ENCODE results near the gene MAFF.
A peak's percentile ranks its signal among the peaks of the same experiment; 100 is the strongest.

MAFF gene

DNA sequence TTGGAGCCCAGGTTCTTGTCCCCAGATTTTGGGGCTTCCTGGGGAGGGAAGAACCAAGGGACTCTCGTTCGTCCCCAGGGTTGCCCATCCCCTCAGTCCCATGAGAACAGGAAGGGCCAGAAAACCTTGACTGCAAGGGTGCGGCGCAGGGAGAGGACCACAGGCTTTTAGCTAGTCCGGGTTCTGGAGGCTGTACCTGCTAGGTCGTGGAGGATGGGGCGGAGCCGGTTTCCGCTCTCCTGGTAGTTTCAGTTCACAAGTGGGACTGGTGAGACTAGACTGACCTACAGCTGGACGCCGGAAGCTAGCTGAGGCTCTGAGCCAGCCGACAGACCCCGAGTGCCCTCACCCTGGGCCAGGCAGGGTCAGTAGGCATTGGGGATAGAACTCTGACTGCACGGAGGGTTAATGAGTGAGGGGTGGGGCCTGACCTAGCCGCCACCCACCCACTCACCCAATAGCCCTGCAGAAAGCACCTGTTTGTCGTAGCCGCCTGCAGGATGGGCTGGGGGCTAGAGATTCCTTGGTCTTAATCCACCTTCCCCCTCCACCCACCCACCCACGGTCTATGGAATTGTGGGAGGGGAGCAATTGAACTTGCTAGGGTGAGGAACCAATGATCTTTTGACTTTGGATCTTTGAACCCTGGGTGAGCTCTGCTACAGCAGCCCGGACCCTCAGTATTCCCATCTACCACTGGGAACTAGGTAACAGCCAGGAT is 1.5 kb downstream of the MAFF start:
- H3K9me3 ChIP-seq = no peaks in the 10 kb centered on the region
- no peaks in the 10 kb centered on the region for H3K36me3 ChIP-seq
- no peak for TF ChIP-seq CTCF (IDR thresholded peaks at IDR 0.05)
- peak overlapping the region; percentile 88 to 93 for H3K4me3 ChIP-seq (ENCODE audit: low read depth in 1 of 2, low read length in 1 of 2)
- H3K27me3 ChIP-seq = peaks cover 26% of the 10 kb centered on the region
- peaks cover 12 to 25% of the 10 kb centered on the region in 2 experiments for H3K4me1 ChIP-seq (ENCODE audit: control insufficient read depth in 1 of 2, insufficient read depth in 1 of 2, low read depth in 1 of 2, low read length in 1 of 2)
- peak overlapping the region; percentile 92 for H3K27ac ChIP-seq

DNA sequence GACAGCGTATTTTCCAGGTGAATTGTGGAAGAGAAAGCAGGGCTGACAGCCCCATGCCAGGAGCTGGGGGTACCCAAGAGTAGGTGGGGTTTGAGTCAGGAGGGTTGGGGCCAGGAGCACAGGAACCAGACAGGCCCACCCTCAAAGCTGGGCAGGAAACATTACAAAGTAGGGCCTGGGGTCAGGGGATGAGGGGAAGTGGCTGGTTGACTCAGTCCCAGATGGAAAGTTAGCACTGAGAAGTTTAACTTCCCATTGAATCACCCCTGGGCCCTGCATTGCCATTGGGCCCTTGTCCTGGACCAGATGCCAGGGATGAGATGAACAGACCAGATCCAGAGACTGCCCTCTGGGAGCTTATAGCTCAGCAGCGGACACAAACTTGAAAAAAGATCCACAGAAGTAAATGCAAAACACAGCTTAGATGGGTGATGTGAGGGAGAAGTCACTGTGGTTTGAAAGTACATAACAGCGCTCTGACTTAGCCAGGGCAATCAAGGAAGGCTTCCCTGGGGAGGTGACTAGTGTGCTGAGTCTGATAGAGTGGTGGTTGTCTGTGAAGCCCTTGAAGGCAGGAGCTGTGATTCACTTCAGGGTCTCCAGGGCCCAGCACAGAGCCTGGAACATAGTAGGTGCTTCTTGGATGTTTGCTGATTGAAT is 2.2 kb downstream of the MAFF start:
- Histone ChIP-seq H3K27ac (peak overlapping the region; percentile 92), H3K4me1 (ENCODE audit: control insufficient read depth in 1 of 2, insufficient read depth in 1 of 2, low read depth in 1 of 2, low read length in 1 of 2) (peaks cover 12 to 25% of the 10 kb centered on the region in 2 experiments), H3K4me3 (ENCODE audit: low read depth in 1 of 2, low read length in 1 of 2) (peak overlapping the region in 1 of 2 experiments; percentile 88), H3K27me3 (peaks cover 26% of the 10 kb centered on the region), H3K9me3 (no peaks in the 10 kb centered on the region), H3K36me3 (no peaks in the 10 kb centered on the region)
- TF ChIP-seq CTCF (IDR thresholded peaks at IDR 0.05) = no peak

DNA sequence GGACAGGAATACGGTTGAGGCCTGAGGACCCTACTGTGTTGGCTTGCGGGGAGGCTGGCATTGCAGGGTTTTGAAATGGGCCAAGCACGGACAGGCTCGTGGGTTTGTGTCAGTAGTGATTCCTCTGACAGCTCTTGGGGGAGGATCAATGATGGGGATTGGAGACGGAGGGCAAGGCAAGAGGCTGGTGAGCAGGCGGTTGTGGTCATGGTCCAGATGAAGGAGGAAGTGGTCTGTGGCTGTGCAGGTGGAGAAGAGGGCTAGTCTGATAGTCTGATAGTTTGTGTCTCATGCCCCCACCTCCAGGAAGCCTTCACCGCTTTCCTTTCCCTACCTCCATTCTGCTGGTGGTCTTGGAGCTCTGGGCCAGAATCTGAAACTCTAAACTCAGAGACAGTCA is 3.0 kb downstream of the MAFF start:
- H3K4me1 ChIP-seq (ENCODE audit: control insufficient read depth in 1 of 2, insufficient read depth in 1 of 2, low read depth in 1 of 2, low read length in 1 of 2) = peaks cover 12 to 25% of the 10 kb centered on the region in 2 experiments

DNA sequence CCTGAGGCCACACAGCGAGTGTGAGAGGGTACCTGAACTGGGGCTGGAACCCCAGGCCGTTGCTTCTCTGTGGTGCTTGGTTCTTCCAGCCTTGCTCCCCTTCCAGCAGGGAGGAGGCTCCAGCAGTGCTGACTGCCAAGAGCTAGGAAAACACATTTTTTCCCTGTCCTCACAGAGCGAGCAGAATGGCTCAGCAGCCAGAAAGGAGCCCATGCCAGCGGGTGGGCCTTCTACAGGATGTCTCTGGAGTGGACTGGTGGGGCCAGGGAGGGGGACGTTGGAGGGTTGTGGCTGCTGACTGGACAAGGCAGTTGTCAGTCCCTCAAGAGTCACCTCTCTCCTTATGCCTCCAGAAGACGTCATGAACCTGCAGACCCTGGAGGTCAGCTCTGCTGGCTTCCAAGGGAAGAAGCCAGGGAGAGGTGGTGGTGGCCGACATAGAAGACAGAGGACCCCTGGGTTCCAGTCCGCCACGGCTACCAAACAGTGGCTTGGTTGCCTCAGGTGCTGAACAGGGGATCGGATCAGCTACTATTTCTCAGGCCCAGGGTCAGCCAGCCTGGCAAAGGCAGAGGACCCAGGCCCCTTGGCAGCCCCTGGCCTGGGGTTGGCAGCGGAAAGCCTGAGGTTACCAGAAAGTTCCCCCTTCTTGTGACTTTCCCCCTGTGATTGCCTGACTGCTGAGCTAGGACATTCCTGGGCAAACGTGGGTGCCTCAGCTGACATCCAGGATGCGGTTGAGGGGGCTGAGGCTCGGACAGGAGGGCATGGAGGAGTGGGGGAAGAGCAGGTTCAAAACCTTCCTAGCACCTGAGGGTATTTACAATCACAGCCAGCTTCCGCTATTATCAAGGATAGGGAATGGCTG is 3.7 kb downstream of the MAFF start:
- Histone ChIP-seq H3K4me3 (ENCODE audit: low read depth in 1 of 2, low read length in 1 of 2) (no peak overlapping the region), H3K36me3 (no peaks in the 10 kb centered on the region), H3K27me3 (peaks cover 26% of the 10 kb centered on the region), H3K27ac (no peak overlapping the region), H3K4me1 (ENCODE audit: control insufficient read depth in 1 of 2, insufficient read depth in 1 of 2, low read depth in 1 of 2, low read length in 1 of 2) (peaks cover 12 to 25% of the 10 kb centered on the region in 2 experiments), H3K9me3 (no peaks in the 10 kb centered on the region)
- no peak for TF ChIP-seq CTCF (IDR thresholded peaks at IDR 0.05)

More for the DNA sequence above, 3.0 kb downstream of the MAFF start:
- Histone ChIP-seq H3K9me3 (no peaks in the 10 kb centered on the region), H3K4me3 (ENCODE audit: low read depth in 1 of 2, low read length in 1 of 2) (no peak overlapping the region), H3K36me3 (no peaks in the 10 kb centered on the region), H3K27me3 (peaks cover 26% of the 10 kb centered on the region), H3K27ac (no peak overlapping the region)
- TF ChIP-seq CTCF (IDR thresholded peaks at IDR 0.05) = no peak

DNA sequence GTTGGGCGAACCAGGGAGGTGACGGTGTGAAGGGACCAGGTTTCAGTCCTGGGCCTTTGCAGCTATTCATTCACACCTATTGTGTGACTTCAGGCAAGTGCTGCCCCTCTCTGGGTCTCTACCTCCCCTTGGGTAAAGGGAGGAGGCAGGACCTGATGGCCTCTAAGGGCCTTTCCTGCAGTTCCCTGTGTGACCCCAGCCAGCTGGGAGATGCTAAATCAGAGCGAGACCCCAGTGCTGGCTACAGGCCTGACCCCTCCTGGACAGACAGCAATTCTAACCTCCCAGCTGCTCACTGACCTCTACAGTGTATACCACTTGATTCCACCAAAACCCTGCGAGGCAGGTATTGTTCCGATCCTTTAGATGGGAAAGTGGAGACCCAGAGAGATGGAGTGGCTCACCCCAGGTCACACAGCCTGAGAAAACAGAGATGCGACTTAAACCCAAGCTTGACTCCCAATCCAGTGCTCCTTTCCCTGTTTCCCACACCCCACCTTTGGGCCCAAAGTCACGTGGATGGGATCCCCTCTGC is 6.2 kb downstream of the MAFF start:
- no peak overlapping the region for H3K27ac ChIP-seq
- no peaks in the 10 kb centered on the region for H3K9me3 ChIP-seq
- peaks cover 10 to 16% of the 10 kb centered on the region in 2 experiments for H3K4me1 ChIP-seq (ENCODE audit: control insufficient read depth in 1 of 2, insufficient read depth in 1 of 2, low read depth in 1 of 2, low read length in 1 of 2)
- peaks cover 26% of the 10 kb centered on the region for H3K27me3 ChIP-seq
- H3K36me3 ChIP-seq = no peaks in the 10 kb centered on the region
- H3K4me3 ChIP-seq (ENCODE audit: low read depth in 1 of 2, low read length in 1 of 2) = no peak overlapping the region
- no peak for TF ChIP-seq CTCF (IDR thresholded peaks at IDR 0.05)

All from neutrophil (primary cell).